Heart right ventricle (tissue), 16 donors: Measurements from ENCODE around the gene CST6. TPM values are rescaled to one million over a fixed set of nuclear protein-coding genes. Genes with fewer than 3 reads are reported as not detected.

Source experiments
- ATAC-seq, 8 donors: fragments of 200-7000 bp; cut with Tn5 transposase; one replicate each; pipeline ENCODE4 v1.9.1; 2020; ENCODE audit warnings: mild to moderate bottlenecking in 8 of 8, moderate library complexity in 8 of 8, moderate number of reproducible peaks in 1 of 8
- DNase-seq, 2 donors: peaks; one replicate each; pipeline ENCODE4 v3.0.0-alpha.2; 2020
- H3K27ac ChIP-seq, 10 donors: fragments of 200-600 bp; sonication (generic) in 2 of 10; one replicate each; pipeline versions ENCODE4 v1.5.0 to v1.8.0; 2020 to 2022; ENCODE audit warnings: mild to moderate bottlenecking in 3 of 10
- H3K27me3 ChIP-seq, 7 donors: fragments of 200-600 bp; one replicate each; pipeline ENCODE4 v1.8.0; 2021 to 2022; ENCODE audit warnings: mild to moderate bottlenecking in 2 of 7
- H3K36me3 ChIP-seq, 9 donors: fragments of 200-600 bp; sonication (generic) in 1 of 9; one replicate each; pipeline versions ENCODE4 v1.5.0 to v1.8.0; 2020 to 2022; ENCODE audit warnings: mild to moderate bottlenecking in 2 of 9
- H3K4me1 ChIP-seq, 9 donors: fragments of 200-600 bp; sonication (generic) in 1 of 9; one replicate each; pipeline versions ENCODE4 v1.5.0 to v1.8.0; 2020 to 2022; ENCODE audit warnings: mild to moderate bottlenecking in 4 of 9
- H3K4me3 ChIP-seq, 10 donors: fragments of 200-600 bp; sonication (generic) in 2 of 10; one replicate each; pipeline versions ENCODE4 v1.5.0 to v1.8.0; 2020 to 2022; ENCODE audit warnings: mild to moderate bottlenecking in 7 of 10, moderate library complexity in 2 of 10
- H3K9me3 ChIP-seq, 11 donors: fragments of 200-600 bp in 10 of 11; sonication (generic) in 2 of 11; one replicate each; pipeline versions ENCODE4 v1.5.0 to v1.8.0; 2013 to 2022; ENCODE audit warnings: mild to moderate bottlenecking in 2 of 11, control low read depth in 1 of 11, moderate library complexity in 1 of 11
- CTCF ChIP-seq, 9 donors: fragments of 200-600 bp; sonication (generic) in 2 of 9; IDR thresholded peaks; one replicate each; pipeline versions ENCODE4 v1.5.0 to v1.8.0; 2021 to 2022; ENCODE audit warnings: antibody characterized with exemption in 9 of 9, mild to moderate bottlenecking in 5 of 9, moderate library complexity in 1 of 9
- WGBS, 2 donors: extraction: QIAGEN DNeasy Blood & Tissue Kit; methylation state at CpG; one replicate each; pipeline ENCODE4 v1.1.7; 2013; ENCODE audit warnings: inconsistent platforms in 1 of 2; 5-methylcytosine and 5-hydroxymethylcytosine counted together
- intact Hi-C, 10 donors: fragments of 100-400 bp; cut with DNase I; formaldehyde crosslinking; loops; one replicate each; pipeline versions ENCODE4 v1.11.1 to v1.14.2; 2022
- polyA plus RNA-seq, 2 donors: library from polyadenylated mRNA; stranded (reverse); fragments of 200-250 nt; gene quantifications; one replicate each; pipeline ENCODE4 v1.2.3, GENCODE V29; 2013
- total RNA-seq, 10 donors: library from RNA; stranded (reverse); fragmentation: NEBNext Ultra II Directional in 3 of 10; extraction: Animal tissue kit (Norgen Biotek cat#: 25700) in 3 of 10; gene quantifications; one replicate each; pipeline versions ENCODE4 v1.2.1 to v1.2.4, GENCODE V29; 2021 to 2023
- donor health status: Arrhythmogenic right ventricular cardiomyopathy.
- donor health status: ischemic (EF 13 %, LVEDD 7.1; RV severe dilation, severe dysfunction).
- donor health status: healthy with polysubstance abuse.
- donor health status: DM: no; HTN: yes; CAD: no.
- donor health status: DM: no; HTN: no; CAD: no.
- donor health status: ischemic (EF 25% LVEDD 6.9; RV normal size, moderate dysfunction).
- donor health status: ischemic (EF 25% LVEDD 5.7; RV mildly dilated, moderate dysfunction).
- donor health status: healthy.
- donor health status: DM: yes; HTN: yes; CAD: no.
- donor health status: Ischemic cardiomyopathy.
- donor health status: ischemic (EF 35%, LVEDD 5.7; RV mildly dilated, moderate dysfunction).
- donor health status: nonischemic (EF 11% LVEDD 7.7; RV severe dilation, severe dysfunction).
- donor health status: DM: yes; HTN: yes; CAD: no.
- donor health status: PGD.
- donor health status: ischemic (EF 29% LVEDD 5.4; RV normal size, mild dysfunction).
- donor health status: nonischemic (EF 23%, LVEDD 6.1; RV moderate dilation, normal function).

CST6 gene
- total and polyA plus RNA-seq, 12 donors: 0.35 to 2.6 (median 0.44) TPM; not detected in 7

GRCh38 chr11:66002648-66003225 is 9.1 kb upstream of the CST6 start:
- 0% methylated on average over 38 to 40 of the region's 40 CpGs for WGBS, 2 donors
- intact Hi-C loops: loop anchor here in 3 of 10 donors (2.0 to 5.0 kb wide), 2 partner anchors 40 to 50 kb away; partner anchors contain the start of genes SART1 (in 3 of the 3) and SF3B2 (in 1 of the 3)

GRCh38 chr11:66003291-66003690 is 8.5 kb upstream of the CST6 start:
- no peak for ATAC-seq
- 68 to 72% methylated on average over 6 of the region's 6 CpGs for WGBS, 2 donors
- H3K36me3 ChIP-seq: peaks cover 0 to 57% (median 30%) of the 10 kb centered on the region in 9 donors
- no peak for TF ChIP-seq CTCF (IDR thresholded peaks at IDR 0.05)
- H3K4me3 ChIP-seq: peak overlapping the region in 9 of 10 donors; percentile 73 to 99 (median 91)
- H3K9me3 ChIP-seq: no peaks in the 10 kb centered on the region
- intact Hi-C loops: loop anchor here in 3 of 10 donors (2.0 to 5.0 kb wide), 2 partner anchors 41 to 50 kb away; partner anchors contain the start of genes SART1 (in 3 of the 3) and SF3B2 (in 1 of the 3)
- peak overlapping the region in 9 of 10 donors; percentile 87 to 98 (median 95) for H3K27ac ChIP-seq
- H3K27me3 ChIP-seq: no peaks in the 10 kb centered on the region
- H3K4me1 ChIP-seq: peaks cover 10 to 48% (median 24%) of the 10 kb centered on the region in 9 donors
- DNase-seq: no peak

More at GRCh38 chr11:66002648-66003225, 9.1 kb upstream of the CST6 start:
- H3K4me3 ChIP-seq: peak overlapping the region; percentile 73 to 99 (median 92)
- peak overlapping the region; percentile 84 to 98 (median 95) for H3K27ac ChIP-seq
- TF ChIP-seq CTCF (IDR thresholded peaks at IDR 0.05): peak in 5 of 9 donors; percentile 11 to 48 (median 43)
- peaks cover 10 to 47% (median 24%) of the 10 kb centered on the region in 9 donors for H3K4me1 ChIP-seq
- no peaks in the 10 kb centered on the region for H3K9me3 ChIP-seq
- ATAC-seq (peak; percentile 76 to 87 (median 82)), DNase-seq (peak in 1 of 2 donors; percentile 48)
- H3K27me3 ChIP-seq: no peaks in the 10 kb centered on the region
- peaks cover 0 to 63% (median 33%) of the 10 kb centered on the region in 9 donors for H3K36me3 ChIP-seq

GRCh38 chr11:66004186-66004585 is 7.6 kb upstream of the CST6 start:
- Histone ChIP-seq H3K9me3 (no peaks in the 10 kb centered on the region), H3K27ac (no peak overlapping the region), H3K4me3 (no peak overlapping the region), H3K27me3 (no peaks in the 10 kb centered on the region), H3K4me1 (peaks cover 10 to 47% (median 24%) of the 10 kb centered on the region in 9 donors), H3K36me3 (peaks cover 0 to 48% (median 22%) of the 10 kb centered on the region in 9 donors)
- ATAC-seq: no peak
- DNase-seq: no peak
- intact Hi-C loops: loop anchor here in 3 of 10 donors (5.0 kb wide), 1 partner anchor 42 kb away; the partner anchor contains the start of gene SART1 (in 3 of the 3)
- WGBS, 2 donors: 72 to 77% methylated on average over 4 of the region's 4 CpGs
- no peak for TF ChIP-seq CTCF (IDR thresholded peaks at IDR 0.05)

- TF ChIP-seq CTCF (IDR thresholded peaks at IDR 0.05): no peak
- no peak overlapping the region for H3K27ac ChIP-seq
- 83 to 85% methylated on average over 13 of the region's 13 CpGs for WGBS, 2 donors
Measured at GRCh38 chr11:66006134-66006890, 5.5 kb upstream of the CST6 start.

More at GRCh38 chr11:66006134-66006890, 5.5 kb upstream of the CST6 start:
- H3K9me3 ChIP-seq: no peaks in the 10 kb centered on the region
- H3K4me3 ChIP-seq: no peak overlapping the region
- peaks cover 4 to 26% (median 11%) of the 10 kb centered on the region in 9 donors for H3K4me1 ChIP-seq
- peaks cover 0 to 35% (median 12%) of the 10 kb centered on the region in 9 donors for H3K36me3 ChIP-seq
- no peak for DNase-seq
- H3K27me3 ChIP-seq: peaks cover 0 to 13% (median under 1%) of the 10 kb centered on the region in 7 donors
- ATAC-seq: no peak
- intact Hi-C loops: no loop called here
